SK-N-DZ (cell line): ENCODE results near the gene TBC1D5.

Source experiments
- DNase-seq: peaks from one replicate; pipeline ENCODE4 v3.0.0-alpha.2; 2015; ENCODE audit warnings: low spot score
- small RNA-seq, 2 experiments: library from RNA; depleted of rRNA; stranded (forward); fragments of <200 nt; gene quantifications; one replicate each; pipeline ENCODE3, GENCODE V24; 2014

The TBC1D5 gene

GRCh38 chr3:17111586-17111985 lies 630.8 kb downstream of the TBC1D5 start:
- no peak for DNase-seq

- no peak for DNase-seq
These were observed 631.6 kb downstream of the TBC1D5 start for GRCh38 chr3:17110660-17111396.

Small RNA genes lying within 50 kb of the gene (small RNA-seq; reads per million reads assigned to genes)
- 0 reads per million in 2 experiments for gene AC104451.1
- 0 to 0.18 reads per million in 2 experiments for gene RNU7-10P
